ENCODE measurements around the gene ALMS1.
"Not testable (repeated sequence)": the region's sequence is repeated elsewhere in the genome, so short reads cannot be mapped to it uniquely, and the experiment has no call there.

Gene ALMS1

GRCh38 chr2:73630662-73631266 lies 245.1 kb downstream of the ALMS1 start:
- DNase-seq; H3K4me1 ChIP-seq; H3K27me3 ChIP-seq; H3K36me3 ChIP-seq; H3K9me3 ChIP-seq; H3K4me3 ChIP-seq (ENCODE audit: low read depth, low read length): not testable (repeated sequence)
- peak; percentile 45 for TF ChIP-seq CTCF (IDR thresholded peaks at IDR 0.05; ENCODE audit: low read depth, low read length)

GRCh38 chr2:73636977-73637376 lies 251.3 kb downstream of the ALMS1 start:
- H3K9me3 ChIP-seq; H3K27me3 ChIP-seq; H3K36me3 ChIP-seq; H3K4me3 ChIP-seq (ENCODE audit: low read depth, low read length); H3K4me1 ChIP-seq; DNase-seq: not testable (repeated sequence)

- no peaks in the 10 kb centered on the region for H3K27me3 ChIP-seq
- no peaks in the 10 kb centered on the region for H3K9me3 ChIP-seq
- no peaks in the 10 kb centered on the region for H3K4me1 ChIP-seq
- H3K4me3 ChIP-seq (ENCODE audit: low read depth, low read length) = no peak overlapping the region
- no peak for DNase-seq
- TF ChIP-seq CTCF (IDR thresholded peaks at IDR 0.05; ENCODE audit: low read depth, low read length) = no peak
- no peaks in the 10 kb centered on the region for H3K36me3 ChIP-seq
Measured at GRCh38 chr2:73638429-73638828, 252.8 kb downstream of the ALMS1 start.

- Histone ChIP-seq H3K4me1 (no peaks in the 10 kb centered on the region), H3K27me3 (no peaks in the 10 kb centered on the region), H3K9me3 (no peaks in the 10 kb centered on the region), H3K36me3 (no peaks in the 10 kb centered on the region), H3K4me3 (ENCODE audit: low read depth, low read length) (no peak overlapping the region)
- no peak for TF ChIP-seq CTCF (IDR thresholded peaks at IDR 0.05; ENCODE audit: low read depth, low read length)
- no peak for DNase-seq
Measured at GRCh38 chr2:73640511-73640911, 254.9 kb downstream of the ALMS1 start.

- H3K4me1 ChIP-seq = no peaks in the 10 kb centered on the region
- H3K4me3 ChIP-seq (ENCODE audit: low read depth, low read length) = no peak overlapping the region
- no peaks in the 10 kb centered on the region for H3K36me3 ChIP-seq
- TF ChIP-seq CTCF (IDR thresholded peaks at IDR 0.05; ENCODE audit: low read depth, low read length) = no peak
- DNase-seq = no peak
- no peaks in the 10 kb centered on the region for H3K9me3 ChIP-seq
- H3K27me3 ChIP-seq = no peaks in the 10 kb centered on the region
Measured at GRCh38 chr2:73640946-73641766, 255.5 kb downstream of the ALMS1 start.

GRCh38 chr2:73641767-73642062 lies 256.1 kb downstream of the ALMS1 start:
- no peak for DNase-seq
- Histone ChIP-seq H3K27me3 (no peaks in the 10 kb centered on the region), H3K4me3 (ENCODE audit: low read depth, low read length) (no peak overlapping the region), H3K36me3 (no peaks in the 10 kb centered on the region), H3K9me3 (no peaks in the 10 kb centered on the region), H3K4me1 (no peaks in the 10 kb centered on the region)
- TF ChIP-seq CTCF (IDR thresholded peaks at IDR 0.05; ENCODE audit: low read depth, low read length) = no peak

Measured in BE2C (cell line).